GM12878 (cell line): ENCODE results near the gene DENND2C. TPM values are rescaled to one million over a fixed set of nuclear protein-coding genes. Genes with fewer than 3 reads are reported as not detected.

Source experiments
- ATAC-seq: fragments of 200-7000 bp; cut with Tn5 transposase; 3 replicates; pipeline ENCODE4 v1.9.1; 2020; ENCODE audit warnings: mild to moderate bottlenecking, moderate library complexity
- BruUV-seq: library from RNA; stranded (reverse); fragments of 400-500 nt; replicated peaks from 2 replicates; lab custom pipeline; 2021; lab: Mats Ljungman, UMichigan
- CTCF ChIA-PET: fragments of 300-600 bp; sonication (Branson Sonifier 250); formaldehyde crosslinking; extraction: SDS; loops from one replicate; lab custom pipeline; 2021; ENCODE audit warnings: inconsistent platforms; lab: Yijun Ruan, JAX
- POLR2A ChIA-PET: fragments of 350-600 bp; formaldehyde crosslinking; extraction: SDS; loops from one replicate; lab custom pipeline; 2021; ENCODE audit warnings: inconsistent platforms; lab: Charles Lee
- RAD21 ChIA-PET: fragments of 300-600 bp; sonication (Branson Sonifier 250); formaldehyde crosslinking; loops from one replicate; lab custom pipeline; 2023; ENCODE audit warnings: antibody characterized with exemption; ENCODE audit not compliant: unreplicated experiment; lab: Charles Lee
- SMC1A ChIA-PET: fragments of 300-600 bp; sonication (Branson Sonifier 250); formaldehyde crosslinking; loops from one replicate; lab custom pipeline; 2023; ENCODE audit not compliant: unreplicated experiment, uncharacterized antibody; lab: Charles Lee
- DNase-seq: peaks from one replicate; pipeline ENCODE4 v3.0.0-alpha.2; 2011; ENCODE audit warnings: low read depth, low spot score
- FAIRE-seq: peaks from 3 replicates; lab custom pipeline; 2011; peaks lifted over from hg19 to GRCh38; lab: Jason Lieb, UNC
- H2AFZ ChIP-seq: 2 replicates; pipeline ENCODE4 v1.6.0; 2011; ENCODE audit warnings: low read depth, low read length, control low read depth; ENCODE audit not compliant: control insufficient read depth
- H3K27ac ChIP-seq: 2 replicates; pipeline ENCODE4 v1.5.1; 2011; ENCODE audit warnings: control low read depth; ENCODE audit not compliant: control insufficient read depth, insufficient read depth
- H3K27me3 ChIP-seq, 2 experiments: replicated peaks in 1 of 2; 2 replicates each; pipeline versions ENCODE4 v1.6.0 to v1.6.1; 2011; ENCODE audit warnings: low read length in 1 of 2; ENCODE audit not compliant: control insufficient read depth in 2 of 2, insufficient read depth in 2 of 2
- H3K36me3 ChIP-seq, 2 experiments: 2 replicates each; pipeline ENCODE4 v1.5.1; 2011; ENCODE audit warnings: low read length in 1 of 2; ENCODE audit not compliant: control insufficient read depth in 2 of 2, insufficient read depth in 2 of 2
- H3K4me1 ChIP-seq: 2 replicates; pipeline ENCODE4 v1.6.1; 2011; ENCODE audit warnings: mild to moderate bottlenecking, low read length, moderate library complexity, mixed read lengths; ENCODE audit not compliant: control insufficient read depth, insufficient read depth
- H3K4me2 ChIP-seq: 2 replicates; pipeline ENCODE4 v1.6.0; 2011; ENCODE audit warnings: control low read depth; ENCODE audit not compliant: control insufficient read depth, insufficient read depth
- H3K4me3 ChIP-seq: fragments of 200-600 bp; sonication (generic); 2 replicates; pipeline ENCODE4 v1.5.1; 2016
- H3K79me2 ChIP-seq: 2 replicates; pipeline ENCODE4 v1.6.0; 2011; ENCODE audit warnings: low read length; ENCODE audit not compliant: control insufficient read depth, insufficient read depth
- H3K9ac ChIP-seq: 2 replicates; pipeline ENCODE4 v1.8.0; 2011; ENCODE audit warnings: low read length, control low read depth, mixed read lengths; ENCODE audit not compliant: control insufficient read depth, insufficient read depth
- H3K9me3 ChIP-seq: replicated peaks from 3 replicates; pipeline ENCODE4 v1.5.1; 2011; ENCODE audit warnings: mild to moderate bottlenecking, low read length; ENCODE audit not compliant: control insufficient read depth, insufficient read depth
- H4K20me1 ChIP-seq: 2 replicates; pipeline ENCODE4 v1.6.0; 2011; ENCODE audit not compliant: control insufficient read depth, insufficient read depth
- CUX1 ChIP-seq: IDR thresholded peaks from 2 replicates; pipeline ENCODE4 v1.6.1; 2012; ENCODE audit warnings: improper control_type of control experiment, low read depth, low read length; ENCODE audit not compliant: insufficient replicate concordance
- ESRRA ChIP-seq: IDR thresholded peaks from 2 replicates; pipeline ENCODE4 v1.6.1; 2012; ENCODE audit warnings: mild to moderate bottlenecking, low read length, improper control_type of control experiment
- EZH2 ChIP-seq: IDR thresholded peaks from 2 replicates; pipeline ENCODE4 v1.6.1; 2012; ENCODE audit warnings: low read depth, mild to moderate bottlenecking, control low read depth, inconsistent platforms, low read length, borderline replicate concordance; ENCODE audit not compliant: control insufficient read depth
- KLF5 ChIP-seq: fragments of 450-650 bp; IDR thresholded peaks from 2 replicates; pipeline ENCODE4 v1.6.1; 2014; ENCODE audit warnings: mild to moderate bottlenecking; ENCODE audit not compliant: partially characterized antibody
- MYB ChIP-seq: fragments of 150-350 bp; IDR thresholded peaks from 2 replicates; pipeline ENCODE4 v1.6.1; 2014; ENCODE audit warnings: mild to moderate bottlenecking, low read depth, low read length, borderline replicate concordance
- RFX5 ChIP-seq: IDR thresholded peaks from 2 replicates; pipeline ENCODE4 v1.6.1; 2011; ENCODE audit warnings: low read depth, low read length, improper control_type of control experiment
- RUNX3 ChIP-seq: IDR thresholded peaks from 2 replicates; pipeline ENCODE4 v1.6.1; 2012; ENCODE audit warnings: low read length, inconsistent platforms
- SMC3 ChIP-seq: IDR thresholded peaks from 2 replicates; pipeline ENCODE4 v1.6.1; 2011; ENCODE audit warnings: low read length, improper control_type of control experiment, borderline replicate concordance
- WGBS: methylation state at CpG from one replicate; pipeline ENCODE4 v1.1.6; 2016; ENCODE audit warnings: low lambda C conversion rate; ENCODE audit not compliant: insufficient replicate concordance, insufficient coverage; ENCODE audit errors: missing lambda C conversion rate; 5-methylcytosine and 5-hydroxymethylcytosine counted together
- in situ Hi-C: fragments of 300-500 bp; cut with MboI; formaldehyde crosslinking; loops from 9 replicates; pipeline ENCODE4 v1.14.3; 2018; ENCODE audit warnings: mixed read lengths
- intact Hi-C: fragments of 100-400 bp; cut with micrococcal nuclease; formaldehyde crosslinking; loops from one replicate; pipeline ENCODE4 v1.14.2; 2022; ENCODE audit not compliant: unreplicated experiment
- polyA plus RNA-seq, 11 experiments: library from polyadenylated mRNA; depleted of rRNA in 4 of 11; unstranded in 6 of 11; stranded (reverse) in 5 of 11; fragments of >200 nt; fragmentation: Nextera tagmentation in 4 of 11; fragmentation: Illumina TruSeq in 1 of 11; extraction: Ambion mirVana in 4 of 11; extraction: Trizol in 1 of 11; gene quantifications; 1 replicate in 1 of 11; 2 replicates in 10 of 11; pipeline versions ENCODE4 v1.2.1 to v1.2.3, GENCODE V29; 2011 to 2016; ENCODE audit warnings: inconsistent platforms in 2 of 11, missing spikeins in 2 of 11, low read depth in 1 of 11
- total RNA-seq, 4 experiments: library from RNA; depleted of rRNA in 3 of 4; stranded (reverse); fragments of >200 nt in 3 of 4; fragmentation: Illumina TruSeq in 1 of 4; extraction: Trizol in 1 of 4; gene quantifications; 2 replicates each; pipeline versions ENCODE4 v1.2.1 to v1.2.3, GENCODE V29; 2013 to 2021

The DENND2C gene
- total and polyA plus RNA-seq, 10 of the 15 experiments (the other 5 are each of a cell fraction or from before 2014, with no cell fraction given), result 0.01 to 0.10 (median 0.06) TPM; not detected in 3

- Histone ChIP-seq H3K9me3 (no peaks in the 10 kb centered on the region), H3K27ac (no peak within 1 kb of the TSS), H3K4me2 (no peak within 1 kb of the TSS), H3K27me3 (no peaks in the 10 kb centered on the region), H3K9ac (no peak within 1 kb of the TSS), H3K79me2 (no peaks in the 10 kb centered on the region), H3K4me3 (no peak within 1 kb of the TSS), H3K36me3 (no peaks in the 10 kb centered on the region), H3K4me1 (no peaks in the 10 kb centered on the region), H4K20me1 (no peaks in the 10 kb centered on the region), H2AFZ (no peak within 1 kb of the TSS)
- in situ Hi-C loops, result no loop called here
- FAIRE-seq (no peak), DNase-seq (no peak), ATAC-seq (no peak)
- SMC1A ChIA-PET, result interaction anchor here (0.7 to 1.0 kb wide), 2 partner anchors 17 to 19 kb away, joined by 4 read pairs; no protein-coding TSS in a partner anchor
- intact Hi-C loops, result no loop called here
- CTCF ChIA-PET, result interaction anchor here (0.8 to 1.4 kb wide), 4 partner anchors 8 to 27 kb away, joined by 4 to 5 read pairs (median 4); no protein-coding TSS in a partner anchor
- BruUV-seq, result no TSS peak
- POLR2A ChIA-PET, result no interaction called here
- RAD21 ChIA-PET, result no interaction called here
- WGBS, result 47% methylated on average over 6 of the region's 6 CpGs
- no peak for TF ChIP-seq CUX1
- TF ChIP-seq MYB, result no peak
- no peak for TF ChIP-seq ESRRA
- no peak for TF ChIP-seq RFX5
- no peak for TF ChIP-seq EZH2
- peak; percentile 28; the same call in 1 of the 2 replicates for TF ChIP-seq RUNX3
- TF ChIP-seq KLF5, result no peak
- no peak for TF ChIP-seq SMC3
Observed at GRCh38 chr1:114695430-114696058, 25.7 kb upstream of the DENND2C start, which contains the start of gene AMPD1. Gene AMPD1, minus strand, starts transcription at chr1:114695546. Its CDS starts 75 bp downstream, at chr1:114695471.
